ENCODE results near the gene STARD5. TPM values are rescaled to one million over a fixed set of nuclear protein-coding genes. Genes with fewer than 3 reads are reported as not detected.

STARD5 gene
- total and polyA plus RNA-seq, 2 experiments from 2014 or later = 3.8 to 10.1 TPM

DNA sequence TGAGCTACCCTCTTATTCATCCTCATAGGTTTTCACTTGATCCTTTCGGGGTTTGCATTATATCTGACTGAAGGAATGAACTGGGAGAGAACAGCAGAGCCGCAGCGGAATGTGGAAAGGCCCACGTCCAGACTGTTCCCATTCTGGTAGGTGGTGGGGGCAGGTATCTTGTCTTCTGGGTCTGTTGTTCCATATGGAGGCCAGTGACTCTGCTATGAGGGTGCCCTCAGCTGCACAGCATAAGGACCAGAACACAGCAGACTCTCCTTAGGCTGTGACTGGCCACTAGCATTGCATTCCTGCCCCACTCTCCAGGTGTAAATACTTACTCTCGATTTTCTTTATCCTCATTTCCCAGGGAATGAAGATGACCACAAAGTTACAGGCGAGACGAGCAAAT, 38.0 kb upstream of the STARD5 start (continued):
- TF ChIP-seq, protein P1, sequence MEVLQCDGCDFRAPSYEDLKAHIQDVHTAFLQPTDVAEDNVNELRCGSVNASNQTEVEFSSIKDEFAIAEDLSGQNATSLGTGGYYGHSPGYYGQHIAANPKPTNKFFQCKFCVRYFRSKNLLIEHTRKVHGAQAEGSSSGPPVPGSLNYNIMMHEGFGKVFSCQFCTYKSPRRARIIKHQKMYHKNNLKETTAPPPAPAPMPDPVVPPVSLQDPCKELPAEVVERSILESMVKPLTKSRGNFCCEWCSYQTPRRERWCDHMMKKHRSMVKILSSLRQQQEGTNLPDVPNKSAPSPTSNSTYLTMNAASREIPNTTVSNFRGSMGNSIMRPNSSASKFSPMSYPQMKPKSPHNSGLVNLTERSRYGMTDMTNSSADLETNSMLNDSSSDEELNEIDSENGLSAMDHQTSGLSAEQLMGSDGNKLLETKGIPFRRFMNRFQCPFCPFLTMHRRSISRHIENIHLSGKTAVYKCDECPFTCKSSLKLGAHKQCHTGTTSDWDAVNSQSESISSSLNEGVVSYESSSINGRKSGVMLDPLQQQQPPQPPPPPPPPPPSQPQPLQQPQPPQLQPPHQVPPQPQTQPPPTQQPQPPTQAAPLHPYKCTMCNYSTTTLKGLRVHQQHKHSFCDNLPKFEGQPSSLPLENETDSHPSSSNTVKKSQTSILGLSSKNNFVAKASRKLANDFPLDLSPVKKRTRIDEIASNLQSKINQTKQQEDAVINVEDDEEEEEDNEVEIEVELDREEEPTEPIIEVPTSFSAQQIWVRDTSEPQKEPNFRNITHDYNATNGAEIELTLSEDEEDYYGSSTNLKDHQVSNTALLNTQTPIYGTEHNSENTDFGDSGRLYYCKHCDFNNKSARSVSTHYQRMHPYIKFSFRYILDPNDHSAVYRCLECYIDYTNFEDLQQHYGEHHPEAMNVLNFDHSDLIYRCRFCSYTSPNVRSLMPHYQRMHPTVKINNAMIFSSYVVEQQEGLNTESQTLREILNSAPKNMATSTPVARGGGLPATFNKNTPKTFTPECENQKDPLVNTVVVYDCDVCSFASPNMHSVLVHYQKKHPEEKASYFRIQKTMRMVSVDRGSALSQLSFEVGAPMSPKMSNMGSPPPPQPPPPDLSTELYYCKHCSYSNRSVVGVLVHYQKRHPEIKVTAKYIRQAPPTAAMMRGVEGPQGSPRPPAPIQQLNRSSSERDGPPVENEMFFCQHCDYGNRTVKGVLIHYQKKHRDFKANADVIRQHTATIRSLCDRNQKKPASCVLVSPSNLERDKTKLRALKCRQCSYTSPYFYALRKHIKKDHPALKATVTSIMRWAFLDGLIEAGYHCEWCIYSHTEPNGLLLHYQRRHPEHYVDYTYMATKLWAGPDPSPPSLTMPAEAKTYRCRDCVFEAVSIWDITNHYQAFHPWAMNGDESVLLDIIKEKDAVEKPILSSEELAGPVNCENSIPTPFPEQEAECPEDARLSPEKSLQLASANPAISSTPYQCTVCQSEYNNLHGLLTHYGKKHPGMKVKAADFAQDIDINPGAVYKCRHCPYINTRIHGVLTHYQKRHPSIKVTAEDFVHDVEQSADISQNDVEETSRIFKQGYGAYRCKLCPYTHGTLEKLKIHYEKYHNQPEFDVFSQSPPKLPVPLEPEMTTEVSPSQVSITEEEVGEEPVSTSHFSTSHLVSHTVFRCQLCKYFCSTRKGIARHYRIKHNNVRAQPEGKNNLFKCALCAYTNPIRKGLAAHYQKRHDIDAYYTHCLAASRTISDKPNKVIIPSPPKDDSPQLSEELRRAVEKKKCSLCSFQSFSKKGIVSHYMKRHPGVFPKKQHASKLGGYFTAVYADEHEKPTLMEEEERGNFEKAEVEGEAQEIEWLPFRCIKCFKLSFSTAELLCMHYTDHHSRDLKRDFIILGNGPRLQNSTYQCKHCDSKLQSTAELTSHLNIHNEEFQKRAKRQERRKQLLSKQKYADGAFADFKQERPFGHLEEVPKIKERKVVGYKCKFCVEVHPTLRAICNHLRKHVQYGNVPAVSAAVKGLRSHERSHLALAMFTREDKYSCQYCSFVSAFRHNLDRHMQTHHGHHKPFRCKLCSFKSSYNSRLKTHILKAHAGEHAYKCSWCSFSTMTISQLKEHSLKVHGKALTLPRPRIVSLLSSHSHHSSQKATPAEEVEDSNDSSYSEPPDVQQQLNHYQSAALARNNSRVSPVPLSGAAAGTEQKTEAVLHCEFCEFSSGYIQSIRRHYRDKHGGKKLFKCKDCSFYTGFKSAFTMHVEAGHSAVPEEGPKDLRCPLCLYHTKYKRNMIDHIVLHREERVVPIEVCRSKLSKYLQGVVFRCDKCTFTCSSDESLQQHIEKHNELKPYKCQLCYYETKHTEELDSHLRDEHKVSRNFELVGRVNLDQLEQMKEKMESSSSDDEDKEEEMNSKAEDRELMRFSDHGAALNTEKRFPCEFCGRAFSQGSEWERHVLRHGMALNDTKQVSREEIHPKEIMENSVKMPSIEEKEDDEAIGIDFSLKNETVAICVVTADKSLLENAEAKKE (CRISPR knock-in tag; IDR thresholded peaks at IDR 0.05) = no peak
- TF ChIP-seq NANOG (IDR thresholded peaks at IDR 0.05; ENCODE audit: borderline replicate concordance) (no peak), ZNF114 (CRISPR knock-in tag; IDR thresholded peaks at IDR 0.05) (no peak), ZNF331 (CRISPR knock-in tag; IDR thresholded peaks at IDR 0.05; ENCODE audit: low read depth) (no peak), EZH2 (IDR thresholded peaks at IDR 0.05; ENCODE audit: low read depth, unreplicated experiment) (no peak)

DNA sequence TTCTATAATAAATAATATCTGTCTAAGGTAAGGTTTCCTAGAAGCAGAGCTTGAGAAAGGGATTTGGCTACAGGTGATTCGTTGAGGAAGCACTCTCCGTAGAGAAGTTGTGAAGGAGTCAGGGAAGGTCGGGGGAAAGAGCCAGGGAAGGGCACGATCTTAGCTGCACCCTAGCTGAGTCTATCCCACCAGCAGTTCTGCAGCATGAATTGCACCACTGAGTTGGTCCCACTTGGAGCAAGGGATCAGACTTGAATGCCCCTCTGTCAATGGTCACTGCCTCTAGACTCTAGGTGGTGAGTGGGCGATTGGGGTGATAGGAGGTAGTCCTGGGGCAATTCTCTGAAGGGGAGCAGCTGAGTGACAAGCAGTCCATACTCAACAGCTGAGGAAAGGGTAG, 36.5 kb upstream of the STARD5 start:
- no peaks in the 10 kb centered on the region for H3K36me3 ChIP-seq (ENCODE audit: insufficient read depth)
- peaks cover 9% of the 10 kb centered on the region; the same call in 1 of the 2 replicates for H3K4me1 ChIP-seq (ENCODE audit: insufficient read depth)
- no peak overlapping the region for H2AFZ ChIP-seq
- no peak overlapping the region for H3K27ac ChIP-seq (ENCODE audit: low read depth)
- DNase-seq (ENCODE audit: low spot score) (no peak), ATAC-seq (no peak)
- H3K4me1 Mint-ChIP-seq = peaks cover 13% of the 10 kb centered on the region
- H3K9me3 Mint-ChIP-seq = no peaks in the 10 kb centered on the region
- H3K9me2 ChIP-seq (ENCODE audit: insufficient read depth) = no peaks in the 10 kb centered on the region
- H3F3A ChIP-seq (replicated peaks; ENCODE audit: low read depth) = no peaks in the 10 kb centered on the region
- no peak overlapping the region for H3K4me3 Mint-ChIP-seq
- peaks cover 2% of the 10 kb centered on the region for H3K27me3 Mint-ChIP-seq (ENCODE audit: insufficient read depth, low read depth, poor library complexity)
- no peaks in the 10 kb centered on the region for H3K36me3 Mint-ChIP-seq (ENCODE audit: low read depth)
- no peaks in the 10 kb centered on the region; the same call in 1 of the 2 replicates for H4K20me1 ChIP-seq (replicated peaks; ENCODE audit: insufficient read depth)
- no peak overlapping the region for H3K27ac Mint-ChIP-seq
- no peak overlapping the region for H3K4me2 ChIP-seq
- no peak overlapping the region for H3K4me3 ChIP-seq
- H3K27me3 ChIP-seq (ENCODE audit: insufficient read depth) = no peaks in the 10 kb centered on the region
- H3K79me2 ChIP-seq (replicated peaks; ENCODE audit: insufficient read depth) = no peaks in the 10 kb centered on the region
- TF ChIP-seq ZNF114 (CRISPR knock-in tag; IDR thresholded peaks at IDR 0.05) = no peak
- TF ChIP-seq, protein P2, sequence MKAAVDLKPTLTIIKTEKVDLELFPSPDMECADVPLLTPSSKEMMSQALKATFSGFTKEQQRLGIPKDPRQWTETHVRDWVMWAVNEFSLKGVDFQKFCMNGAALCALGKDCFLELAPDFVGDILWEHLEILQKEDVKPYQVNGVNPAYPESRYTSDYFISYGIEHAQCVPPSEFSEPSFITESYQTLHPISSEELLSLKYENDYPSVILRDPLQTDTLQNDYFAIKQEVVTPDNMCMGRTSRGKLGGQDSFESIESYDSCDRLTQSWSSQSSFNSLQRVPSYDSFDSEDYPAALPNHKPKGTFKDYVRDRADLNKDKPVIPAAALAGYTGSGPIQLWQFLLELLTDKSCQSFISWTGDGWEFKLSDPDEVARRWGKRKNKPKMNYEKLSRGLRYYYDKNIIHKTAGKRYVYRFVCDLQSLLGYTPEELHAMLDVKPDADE (IDR thresholded peaks at IDR 0.05) = no peak
- TF ChIP-seq ZNF331 (CRISPR knock-in tag; IDR thresholded peaks at IDR 0.05; ENCODE audit: low read depth) = no peak
- TF ChIP-seq, protein P3, sequence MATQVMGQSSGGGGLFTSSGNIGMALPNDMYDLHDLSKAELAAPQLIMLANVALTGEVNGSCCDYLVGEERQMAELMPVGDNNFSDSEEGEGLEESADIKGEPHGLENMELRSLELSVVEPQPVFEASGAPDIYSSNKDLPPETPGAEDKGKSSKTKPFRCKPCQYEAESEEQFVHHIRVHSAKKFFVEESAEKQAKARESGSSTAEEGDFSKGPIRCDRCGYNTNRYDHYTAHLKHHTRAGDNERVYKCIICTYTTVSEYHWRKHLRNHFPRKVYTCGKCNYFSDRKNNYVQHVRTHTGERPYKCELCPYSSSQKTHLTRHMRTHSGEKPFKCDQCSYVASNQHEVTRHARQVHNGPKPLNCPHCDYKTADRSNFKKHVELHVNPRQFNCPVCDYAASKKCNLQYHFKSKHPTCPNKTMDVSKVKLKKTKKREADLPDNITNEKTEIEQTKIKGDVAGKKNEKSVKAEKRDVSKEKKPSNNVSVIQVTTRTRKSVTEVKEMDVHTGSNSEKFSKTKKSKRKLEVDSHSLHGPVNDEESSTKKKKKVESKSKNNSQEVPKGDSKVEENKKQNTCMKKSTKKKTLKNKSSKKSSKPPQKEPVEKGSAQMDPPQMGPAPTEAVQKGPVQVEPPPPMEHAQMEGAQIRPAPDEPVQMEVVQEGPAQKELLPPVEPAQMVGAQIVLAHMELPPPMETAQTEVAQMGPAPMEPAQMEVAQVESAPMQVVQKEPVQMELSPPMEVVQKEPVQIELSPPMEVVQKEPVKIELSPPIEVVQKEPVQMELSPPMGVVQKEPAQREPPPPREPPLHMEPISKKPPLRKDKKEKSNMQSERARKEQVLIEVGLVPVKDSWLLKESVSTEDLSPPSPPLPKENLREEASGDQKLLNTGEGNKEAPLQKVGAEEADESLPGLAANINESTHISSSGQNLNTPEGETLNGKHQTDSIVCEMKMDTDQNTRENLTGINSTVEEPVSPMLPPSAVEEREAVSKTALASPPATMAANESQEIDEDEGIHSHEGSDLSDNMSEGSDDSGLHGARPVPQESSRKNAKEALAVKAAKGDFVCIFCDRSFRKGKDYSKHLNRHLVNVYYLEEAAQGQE (IDR thresholded peaks at IDR 0.05; ENCODE audit: unreplicated experiment) = no peak
- TF ChIP-seq STAT1 (IDR thresholded peaks at IDR 0.05; ENCODE audit: unreplicated experiment) = no peak
- TF ChIP-seq JUNB (IDR thresholded peaks at IDR 0.05; ENCODE audit: unreplicated experiment) = no peak
- TF ChIP-seq CREB1 (CRISPR knock-in tag; IDR thresholded peaks at IDR 0.05; ENCODE audit: low read depth) = no peak
- no peak for TF ChIP-seq EZH2 (IDR thresholded peaks at IDR 0.05; ENCODE audit: low read depth, unreplicated experiment)
- TF ChIP-seq EZH2phosphoT487 (IDR thresholded peaks at IDR 0.05; ENCODE audit: unreplicated experiment) = no peak
- TF ChIP-seq POLR2AphosphoS5 (IDR thresholded peaks at IDR 0.05; ENCODE audit: low read depth) = no peak
- no peak for TF ChIP-seq NANOG (IDR thresholded peaks at IDR 0.05; ENCODE audit: borderline replicate concordance)
- TF ChIP-seq, protein P4, sequence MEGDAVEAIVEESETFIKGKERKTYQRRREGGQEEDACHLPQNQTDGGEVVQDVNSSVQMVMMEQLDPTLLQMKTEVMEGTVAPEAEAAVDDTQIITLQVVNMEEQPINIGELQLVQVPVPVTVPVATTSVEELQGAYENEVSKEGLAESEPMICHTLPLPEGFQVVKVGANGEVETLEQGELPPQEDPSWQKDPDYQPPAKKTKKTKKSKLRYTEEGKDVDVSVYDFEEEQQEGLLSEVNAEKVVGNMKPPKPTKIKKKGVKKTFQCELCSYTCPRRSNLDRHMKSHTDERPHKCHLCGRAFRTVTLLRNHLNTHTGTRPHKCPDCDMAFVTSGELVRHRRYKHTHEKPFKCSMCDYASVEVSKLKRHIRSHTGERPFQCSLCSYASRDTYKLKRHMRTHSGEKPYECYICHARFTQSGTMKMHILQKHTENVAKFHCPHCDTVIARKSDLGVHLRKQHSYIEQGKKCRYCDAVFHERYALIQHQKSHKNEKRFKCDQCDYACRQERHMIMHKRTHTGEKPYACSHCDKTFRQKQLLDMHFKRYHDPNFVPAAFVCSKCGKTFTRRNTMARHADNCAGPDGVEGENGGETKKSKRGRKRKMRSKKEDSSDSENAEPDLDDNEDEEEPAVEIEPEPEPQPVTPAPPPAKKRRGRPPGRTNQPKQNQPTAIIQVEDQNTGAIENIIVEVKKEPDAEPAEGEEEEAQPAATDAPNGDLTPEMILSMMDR (conservative IDR thresholded peaks at IDR 0.05; ENCODE audit: low read depth in 2 of 2) = no peak

Data from GM23338 (cell line).